Measurements from ENCODE around the gene MAP3K7CL.

The MAP3K7CL gene

GRCh38 chr21:29149808-29150425, 19.5 kb downstream of the MAP3K7CL start:
- Histone ChIP-seq H2BK120ac (ENCODE audit: insufficient read depth, low read length, poor library complexity) (no peak overlapping the region), H4K8ac (ENCODE audit: low read depth, low read length) (no peak overlapping the region), H3K4ac (ENCODE audit: low read depth, low read length) (no peak overlapping the region), H3K4me2 (ENCODE audit: low read length) (no peak overlapping the region), H2AFZ (ENCODE audit: insufficient read depth, low read length, poor library complexity) (no peak overlapping the region), H3K36me3 (ENCODE audit: control insufficient read depth in 1 of 2, insufficient read depth in 2 of 2, low read length in 2 of 2) (no peaks in the 10 kb centered on the region), H3K4me1 (ENCODE audit: control insufficient read depth in 1 of 2, insufficient read depth in 2 of 2, low read length in 2 of 2) (no peaks in the 10 kb centered on the region), H3K9me3 (ENCODE audit: insufficient read depth, low read depth, low read length) (no peaks in the 10 kb centered on the region), H3K4me3 (ENCODE audit: low read depth, low read length) (no peak overlapping the region), H3K27me3 (ENCODE audit: insufficient read depth, low read length) (no peaks in the 10 kb centered on the region), H3K18ac (ENCODE audit: low read length) (no peak overlapping the region), H3K14ac (ENCODE audit: low read length) (no peak overlapping the region), H2BK5ac (ENCODE audit: low read depth, low read length, poor library complexity) (no peak overlapping the region), H3K79me2 (ENCODE audit: control insufficient read depth, insufficient read depth, low read length, poor library complexity) (no peaks in the 10 kb centered on the region), H4K91ac (ENCODE audit: low read depth, low read length) (no peak overlapping the region), H2AK5ac (ENCODE audit: low read length) (no peak overlapping the region), H4K12ac (ENCODE audit: low read depth, low read length) (no peak overlapping the region), H3K27ac (ENCODE audit: low read depth, low read length) (no peak overlapping the region), H2BK12ac (ENCODE audit: low read length) (no peak overlapping the region), H3K23ac (ENCODE audit: low read length) (no peak overlapping the region), H3K9ac (ENCODE audit: low read length) (no peak overlapping the region), H3K79me1 (ENCODE audit: low read length) (no peaks in the 10 kb centered on the region)
- WGBS (ENCODE audit: extremely low coverage, insufficient coverage, insufficient read length): no CpG with 5 or more reads among the region's 3 CpGs
- peak; percentile 43 to 60 for DNase-seq

- Histone ChIP-seq H3K9me3 (ENCODE audit: insufficient read depth, low read depth, low read length) (no peaks in the 10 kb centered on the region), H2BK12ac (ENCODE audit: low read length) (no peak overlapping the region), H3K4me2 (ENCODE audit: low read length) (no peak overlapping the region), H3K14ac (ENCODE audit: low read length) (no peak overlapping the region), H3K27ac (ENCODE audit: low read depth, low read length) (no peak overlapping the region), H3K79me1 (ENCODE audit: low read length) (no peaks in the 10 kb centered on the region), H2BK120ac (ENCODE audit: insufficient read depth, low read length, poor library complexity) (no peak overlapping the region), H3K18ac (ENCODE audit: low read length) (no peak overlapping the region), H3K4ac (ENCODE audit: low read depth, low read length) (no peak overlapping the region), H2AFZ (ENCODE audit: insufficient read depth, low read length, poor library complexity) (no peak overlapping the region), H2BK5ac (ENCODE audit: low read depth, low read length, poor library complexity) (no peak overlapping the region), H3K79me2 (ENCODE audit: control insufficient read depth, insufficient read depth, low read length, poor library complexity) (no peaks in the 10 kb centered on the region), H3K27me3 (ENCODE audit: insufficient read depth, low read length) (no peaks in the 10 kb centered on the region), H3K4me3 (ENCODE audit: low read depth, low read length) (no peak overlapping the region), H3K4me1 (ENCODE audit: control insufficient read depth in 1 of 2, insufficient read depth in 2 of 2, low read length in 2 of 2) (no peaks in the 10 kb centered on the region), H4K8ac (ENCODE audit: low read depth, low read length) (no peak overlapping the region), H3K36me3 (ENCODE audit: control insufficient read depth in 1 of 2, insufficient read depth in 2 of 2, low read length in 2 of 2) (no peaks in the 10 kb centered on the region), H4K12ac (ENCODE audit: low read depth, low read length) (no peak overlapping the region), H3K9ac (ENCODE audit: low read length) (no peak overlapping the region), H3K23ac (ENCODE audit: low read length) (no peak overlapping the region), H2AK5ac (ENCODE audit: low read length) (no peak overlapping the region), H4K91ac (ENCODE audit: low read depth, low read length) (no peak overlapping the region)
- no CpG with 5 or more reads among the region's 3 CpGs for WGBS (ENCODE audit: extremely low coverage, insufficient coverage, insufficient read length)
- no peak for DNase-seq
These were observed 21.5 kb downstream of the MAP3K7CL start for GRCh38 chr21:29151931-29152330.

- H4K8ac ChIP-seq (ENCODE audit: low read depth, low read length): no peak overlapping the region
- DNase-seq: no peak
- no peaks in the 10 kb centered on the region for H3K79me1 ChIP-seq (ENCODE audit: low read length)
- H3K79me2 ChIP-seq (ENCODE audit: control insufficient read depth, insufficient read depth, low read length, poor library complexity): no peaks in the 10 kb centered on the region
- no peak overlapping the region for H2BK12ac ChIP-seq (ENCODE audit: low read length)
- no peaks in the 10 kb centered on the region for H3K27me3 ChIP-seq (ENCODE audit: insufficient read depth, low read length)
- H3K4me2 ChIP-seq (ENCODE audit: low read length): no peak overlapping the region
- H3K4me3 ChIP-seq (ENCODE audit: low read depth, low read length): no peak overlapping the region
- no peak overlapping the region for H3K27ac ChIP-seq (ENCODE audit: low read depth, low read length)
- WGBS (ENCODE audit: extremely low coverage, insufficient coverage, insufficient read length): no CpG with 5 or more reads among the region's 1 CpG
- H3K4me1 ChIP-seq (ENCODE audit: control insufficient read depth in 1 of 2, insufficient read depth in 2 of 2, low read length in 2 of 2): no peaks in the 10 kb centered on the region
- no peak overlapping the region for H3K9ac ChIP-seq (ENCODE audit: low read length)
- no peak overlapping the region for H3K23ac ChIP-seq (ENCODE audit: low read length)
- no peaks in the 10 kb centered on the region for H3K9me3 ChIP-seq (ENCODE audit: insufficient read depth, low read depth, low read length)
- H4K91ac ChIP-seq (ENCODE audit: low read depth, low read length): no peak overlapping the region
- H3K14ac ChIP-seq (ENCODE audit: low read length): no peak overlapping the region
- no peaks in the 10 kb centered on the region for H3K36me3 ChIP-seq (ENCODE audit: control insufficient read depth in 1 of 2, insufficient read depth in 2 of 2, low read length in 2 of 2)
- H2AFZ ChIP-seq (ENCODE audit: insufficient read depth, low read length, poor library complexity): no peak overlapping the region
- H2AK5ac ChIP-seq (ENCODE audit: low read length): no peak overlapping the region
- no peak overlapping the region for H2BK5ac ChIP-seq (ENCODE audit: low read depth, low read length, poor library complexity)
- no peak overlapping the region for H4K12ac ChIP-seq (ENCODE audit: low read depth, low read length)
- H2BK120ac ChIP-seq (ENCODE audit: insufficient read depth, low read length, poor library complexity): no peak overlapping the region
- H3K4ac ChIP-seq (ENCODE audit: low read depth, low read length): no peak overlapping the region
- no peak overlapping the region for H3K18ac ChIP-seq (ENCODE audit: low read length)
These were observed 22.5 kb downstream of the MAP3K7CL start for GRCh38 chr21:29152916-29153315.

- H2AFZ ChIP-seq (ENCODE audit: insufficient read depth, low read length, poor library complexity): no peak overlapping the region
- no peak overlapping the region for H4K8ac ChIP-seq (ENCODE audit: low read depth, low read length)
- no peak overlapping the region for H3K14ac ChIP-seq (ENCODE audit: low read length)
- no peak overlapping the region for H3K9ac ChIP-seq (ENCODE audit: low read length)
- H4K91ac ChIP-seq (ENCODE audit: low read depth, low read length): no peak overlapping the region
- no CpG with 5 or more reads among the region's 3 CpGs for WGBS (ENCODE audit: extremely low coverage, insufficient coverage, insufficient read length)
- no peaks in the 10 kb centered on the region for H3K9me3 ChIP-seq (ENCODE audit: insufficient read depth, low read depth, low read length)
- no peak overlapping the region for H2BK120ac ChIP-seq (ENCODE audit: insufficient read depth, low read length, poor library complexity)
- H3K79me2 ChIP-seq (ENCODE audit: control insufficient read depth, insufficient read depth, low read length, poor library complexity): no peaks in the 10 kb centered on the region
- H3K27me3 ChIP-seq (ENCODE audit: insufficient read depth, low read length): no peaks in the 10 kb centered on the region
- H3K4me2 ChIP-seq (ENCODE audit: low read length): no peak overlapping the region
- H2AK5ac ChIP-seq (ENCODE audit: low read length): no peak overlapping the region
- H3K4ac ChIP-seq (ENCODE audit: low read depth, low read length): no peak overlapping the region
- no peaks in the 10 kb centered on the region for H3K4me1 ChIP-seq (ENCODE audit: control insufficient read depth in 1 of 2, insufficient read depth in 2 of 2, low read length in 2 of 2)
- no peak overlapping the region for H3K4me3 ChIP-seq (ENCODE audit: low read depth, low read length)
- no peak overlapping the region for H2BK12ac ChIP-seq (ENCODE audit: low read length)
- no peaks in the 10 kb centered on the region for H3K79me1 ChIP-seq (ENCODE audit: low read length)
- H3K36me3 ChIP-seq (ENCODE audit: control insufficient read depth in 1 of 2, insufficient read depth in 2 of 2, low read length in 2 of 2): no peaks in the 10 kb centered on the region
- H4K12ac ChIP-seq (ENCODE audit: low read depth, low read length): no peak overlapping the region
- H2BK5ac ChIP-seq (ENCODE audit: low read depth, low read length, poor library complexity): no peak overlapping the region
- no peak for DNase-seq
- no peak overlapping the region for H3K18ac ChIP-seq (ENCODE audit: low read length)
- H3K27ac ChIP-seq (ENCODE audit: low read depth, low read length): no peak overlapping the region
- no peak overlapping the region for H3K23ac ChIP-seq (ENCODE audit: low read length)
These were observed 23.8 kb downstream of the MAP3K7CL start for GRCh38 chr21:29154270-29154669.

All from trophoblast cell (in vitro differentiated cells and primary cell).